GM21367 (cell line): ENCODE measurements around the gene EEA1.
A peak's percentile ranks its signal among the peaks of the same experiment; 100 is the strongest.
"Not testable (repeated sequence)": the region's sequence is repeated elsewhere in the genome, so short reads cannot be mapped to it uniquely, and the experiment has no call there.

Source experiments
- ATAC-seq: cut with Tn5 transposase; IDR thresholded peaks from one replicate; pipeline ENCODE4 v1.9.1; 2021; ENCODE audit not compliant: unreplicated experiment

Gene EEA1

DNA sequence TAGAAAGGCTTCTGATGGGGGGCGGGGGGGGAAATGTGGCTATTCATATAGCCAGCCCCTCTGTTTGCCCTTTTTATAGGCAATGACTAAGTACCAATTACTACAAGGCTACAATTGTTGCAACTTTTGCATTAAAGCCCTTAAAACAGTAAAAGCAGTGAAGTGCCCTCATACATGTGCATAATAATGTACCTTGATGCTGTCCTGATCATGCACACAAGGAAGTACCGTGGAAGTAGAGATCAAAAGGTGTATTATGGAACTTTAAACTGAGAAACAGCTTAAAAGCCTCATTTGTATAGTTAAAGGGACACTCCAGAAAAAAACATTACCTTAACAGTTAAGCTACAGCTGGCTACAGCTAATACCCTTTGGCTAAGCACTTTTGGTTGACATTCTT lies 114.5 kb downstream of the EEA1 start:
- ATAC-seq = no peak

DNA sequence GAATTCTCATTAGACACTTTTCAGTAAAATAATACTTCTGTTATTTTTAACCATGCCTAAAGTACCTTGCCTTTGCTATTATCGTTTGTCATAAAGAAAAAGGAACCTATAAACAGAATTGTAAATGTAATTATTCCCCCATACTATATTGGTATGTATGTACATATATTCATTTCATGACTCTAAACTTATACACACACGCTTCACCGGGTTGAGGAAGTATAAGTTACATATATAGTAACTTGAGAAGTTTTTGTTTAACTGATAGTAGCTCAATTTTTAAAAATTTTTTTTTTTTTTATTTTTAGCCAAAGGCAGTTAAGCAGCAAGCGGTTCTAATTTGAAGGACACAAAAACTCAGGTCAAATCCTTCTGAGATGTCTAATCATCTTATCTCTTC lies 118.7 kb downstream of the EEA1 start:
- ATAC-seq = peak; percentile 58

- no peak for ATAC-seq
Observed at GRCh38 chr12:92803903-92804302, 125.2 kb downstream of the EEA1 start.

GRCh38 chr12:92802906-92803305 lies 126.2 kb downstream of the EEA1 start:
- ATAC-seq = no peak

DNA sequence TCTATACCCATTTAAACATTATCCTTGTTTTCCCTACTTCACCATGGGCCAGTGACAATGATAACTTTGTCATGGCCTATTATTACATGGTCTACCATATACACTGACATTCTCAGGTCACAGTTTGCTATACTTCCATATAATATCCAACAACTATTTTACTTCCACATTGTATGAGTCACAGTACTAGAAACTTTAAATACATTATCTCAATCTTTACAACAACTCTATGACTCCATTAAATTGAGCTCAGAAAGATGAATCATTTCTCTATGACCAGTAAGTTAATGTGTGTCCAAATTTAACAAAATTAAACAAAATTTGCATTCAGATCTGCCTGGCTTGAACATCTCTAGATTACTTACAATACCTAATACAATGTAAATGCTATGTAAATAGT lies 132.4 kb downstream of the EEA1 start:
- ATAC-seq = no peak

GRCh38 chr12:92794814-92795213 lies 134.3 kb downstream of the EEA1 start:
- ATAC-seq = no peak

DNA sequence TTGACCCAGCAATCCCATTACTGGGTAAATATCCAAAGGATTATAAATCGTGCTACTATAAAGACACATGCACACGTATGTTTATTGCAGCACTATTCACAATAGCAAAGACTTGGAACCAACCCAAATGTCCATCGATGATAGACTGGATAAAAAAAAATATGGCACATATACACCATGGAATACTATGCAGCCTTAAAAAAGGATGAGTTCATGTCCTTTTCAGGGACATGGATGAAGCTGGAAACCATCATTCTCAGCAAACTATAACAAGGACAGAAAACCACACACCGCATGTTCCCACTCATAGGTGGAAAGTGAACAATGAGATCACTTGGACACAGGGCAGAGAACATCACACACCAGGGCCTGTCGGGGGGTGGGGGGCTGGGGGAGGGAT lies 134.7 kb downstream of the EEA1 start:
- ATAC-seq = not testable (repeated sequence)

GRCh38 chr12:92786045-92786444 lies 143.1 kb downstream of the EEA1 start:
- ATAC-seq = no peak

GRCh38 chr12:92785563-92785950 lies 143.5 kb downstream of the EEA1 start:
- ATAC-seq = no peak

- peak; percentile 97 for ATAC-seq
Observed at GRCh38 chr12:92784797-92785562, 144.1 kb downstream of the EEA1 start.

GRCh38 chr12:92784356-92784755 lies 144.7 kb downstream of the EEA1 start:
- no peak for ATAC-seq

DNA sequence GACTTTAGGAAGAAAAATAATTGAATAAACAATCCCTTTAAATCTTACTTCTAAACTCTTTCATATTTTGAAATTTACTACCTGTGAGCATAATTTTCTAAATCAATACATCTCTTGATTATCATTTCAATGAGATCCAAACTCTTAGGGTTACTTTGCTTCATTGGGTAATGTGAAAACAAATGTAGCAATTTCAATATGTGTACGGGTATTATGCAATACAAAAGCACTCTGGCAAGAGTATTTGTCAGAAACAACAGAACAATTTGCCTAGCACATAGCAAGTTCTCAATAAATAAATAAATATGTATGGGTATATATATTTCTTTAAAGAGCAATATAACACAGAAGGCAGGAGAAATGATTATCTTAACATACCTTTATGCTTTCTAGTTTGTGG lies 149.2 kb downstream of the EEA1 start:
- no peak for ATAC-seq

GRCh38 chr12:92778525-92778924 lies 150.6 kb downstream of the EEA1 start:
- ATAC-seq = no peak

- ATAC-seq = no peak
Observed at GRCh38 chr12:92775416-92775815, 153.7 kb downstream of the EEA1 start.

DNA sequence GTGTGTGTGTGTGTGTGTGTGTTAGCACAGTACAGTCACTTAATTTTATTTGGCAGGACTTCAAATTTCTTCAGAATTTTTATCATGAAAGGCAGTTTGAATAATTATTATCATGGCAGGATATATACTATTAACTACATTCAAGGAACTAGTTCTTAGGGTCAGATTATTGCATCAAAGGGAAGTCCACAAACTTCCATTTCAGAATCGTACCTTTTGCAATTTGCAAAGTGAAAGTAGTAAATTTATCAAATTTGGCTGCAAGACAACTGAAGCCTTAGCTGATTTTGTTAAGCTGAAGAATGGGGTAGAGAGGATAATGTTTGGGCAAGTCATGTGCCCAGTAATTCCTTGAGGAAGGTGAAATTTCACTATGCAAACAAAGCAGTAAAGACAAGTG lies 158.1 kb downstream of the EEA1 start:
- no peak for ATAC-seq

- ATAC-seq = peak; percentile 92
Observed at GRCh38 chr12:92769124-92769901, 159.8 kb downstream of the EEA1 start.

GRCh38 chr12:92765871-92766270 lies 163.2 kb downstream of the EEA1 start:
- ATAC-seq = no peak

DNA sequence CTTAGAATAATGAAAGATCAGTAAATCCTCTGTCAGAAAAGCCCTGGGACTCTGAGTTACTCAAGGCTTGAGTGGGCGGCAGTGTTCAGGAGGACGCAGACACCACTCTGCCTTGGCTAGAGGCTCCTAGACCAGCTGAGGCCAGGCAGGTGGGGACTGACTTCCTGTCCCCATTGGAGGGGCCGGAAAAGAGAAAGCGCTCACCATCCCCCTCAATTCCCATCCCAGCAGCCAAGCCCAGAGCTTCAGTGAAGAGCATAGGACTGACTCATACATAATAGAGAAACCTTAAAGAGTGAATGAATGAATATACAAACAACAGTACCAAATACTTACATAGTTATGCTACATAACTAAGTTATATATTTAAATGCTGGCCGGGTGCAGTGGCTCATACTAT lies 164.3 kb downstream of the EEA1 start:
- no peak for ATAC-seq

- ATAC-seq = no peak
Observed at GRCh38 chr12:92762773-92763172, 166.3 kb downstream of the EEA1 start.

DNA sequence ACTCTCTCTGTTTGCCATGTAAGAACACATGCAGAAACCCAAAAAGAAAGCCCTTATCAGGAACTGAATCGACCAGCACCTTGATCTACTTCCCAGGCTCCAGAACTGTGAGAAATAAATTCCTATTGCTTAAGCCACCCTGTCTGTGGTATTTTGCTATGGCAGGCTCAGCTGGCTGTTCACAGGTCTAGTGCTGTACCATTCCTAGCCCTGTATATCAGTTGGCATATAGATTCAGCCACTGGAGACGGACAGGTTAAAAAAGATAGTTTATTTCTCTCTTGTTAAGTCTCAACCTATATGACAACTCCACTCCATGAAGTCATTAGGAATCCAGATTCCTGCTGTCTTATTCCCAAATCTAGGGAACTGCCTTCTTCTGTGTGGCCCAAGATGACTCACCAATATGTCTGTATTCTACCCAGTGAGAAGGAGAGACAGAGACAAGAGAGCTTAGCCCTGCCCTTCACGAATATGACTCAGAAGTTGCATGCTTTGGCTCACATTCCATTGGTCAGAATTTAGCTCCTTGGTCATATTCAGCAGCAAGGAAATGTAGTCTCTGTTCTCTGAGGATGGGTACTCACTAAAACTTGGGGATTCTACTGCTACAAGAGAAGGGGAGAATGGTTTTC lies 169.3 kb downstream of the EEA1 start:
- no peak for ATAC-seq

GRCh38 chr12:92757597-92758121 lies 171.4 kb downstream of the EEA1 start:
- no peak for ATAC-seq
